KG1 (cell line): Measurements from ENCODE around the gene KRTAP12-2.

ENCODE experiments used
- DNase-seq: peaks from one replicate; lab custom pipeline; 2025; lab: John Stamatoyannopoulos, UW

Gene KRTAP12-2

GRCh38 chr21:44626673-44627143 lies 40.0 kb downstream of the KRTAP12-2 start, which contains the start of gene KRTAP10-9:
Gene KRTAP10-9 (plus strand): TSS chr21:44627093. CDS start chr21:44627172, 79 bp downstream.
- DNase-seq, result no peak

- DNase-seq, result no peak
Measured at GRCh38 chr21:44626262-44626661, 40.5 kb downstream of the KRTAP12-2 start.

DNA sequence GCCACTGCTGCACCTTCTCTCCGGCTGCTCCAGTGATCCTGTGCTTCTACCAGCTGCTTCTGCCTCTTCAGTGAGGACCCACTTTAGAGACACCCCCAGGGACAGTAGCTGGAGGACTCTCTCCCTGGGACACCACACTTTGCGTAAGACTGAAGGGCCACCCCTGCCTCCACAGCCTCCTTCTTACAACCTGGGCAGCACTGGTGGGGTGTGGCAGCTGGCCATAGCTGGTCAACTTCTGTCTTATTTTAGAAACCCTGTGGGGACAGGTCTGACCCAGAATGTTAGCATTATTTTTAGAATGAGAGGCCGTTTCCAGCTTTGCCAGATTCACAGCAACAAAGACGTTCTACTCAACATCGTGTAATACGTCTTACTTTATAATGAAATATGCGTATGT lies 41.0 kb downstream of the KRTAP12-2 start:
- DNase-seq, result no peak

DNA sequence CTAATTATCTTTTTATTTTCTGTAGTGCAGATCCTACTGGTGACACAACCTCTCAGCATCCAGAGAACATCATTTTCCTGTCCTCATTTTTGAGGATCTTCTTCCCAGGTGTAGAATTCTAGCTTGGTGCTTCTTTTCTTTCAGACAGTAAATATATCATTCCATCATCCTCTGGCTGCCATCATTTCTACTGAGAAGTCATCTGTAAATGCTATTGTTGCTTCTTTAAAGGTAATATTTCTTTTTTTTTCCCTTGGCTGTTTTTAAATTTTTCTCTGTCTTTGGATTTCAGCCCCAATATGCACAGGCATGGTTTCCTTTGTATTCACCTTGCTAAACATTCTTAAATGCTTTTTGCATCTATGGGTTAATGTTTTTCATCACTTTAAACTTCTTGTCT lies 43.2 kb downstream of the KRTAP12-2 start:
- no peak for DNase-seq

- no peak for DNase-seq
Measured at GRCh38 chr21:44619886-44620285, 46.8 kb downstream of the KRTAP12-2 start.

GRCh38 chr21:44618909-44619308 lies 47.8 kb downstream of the KRTAP12-2 start:
- no peak for DNase-seq

- DNase-seq, result no peak
Measured at GRCh38 chr21:44618504-44618903, 48.2 kb downstream of the KRTAP12-2 start.

- DNase-seq, result no peak
Measured at GRCh38 chr21:44617071-44617501, 49.6 kb downstream of the KRTAP12-2 start.

GRCh38 chr21:44616591-44616926 lies 50.2 kb downstream of the KRTAP12-2 start:
- no peak for DNase-seq
